Heart left ventricle (tissue), 13 donors: Measurements from ENCODE around the gene PHC3.

Source experiments
- POLR2A ChIP-seq, 2 donors: fragments of 450-650 bp; IDR thresholded peaks; one replicate each; pipeline ENCODE4 v1.6.1; 2017; ENCODE audit warnings: antibody characterized with exemption in 2 of 2, mild to moderate bottlenecking in 2 of 2, moderate library complexity in 2 of 2
- TF ChIP-seq, protein P1 (sequence below), 12 donors: fragments of 200-600 bp; sonication (generic) in 4 of 12; IDR thresholded peaks; one replicate each; pipeline versions ENCODE4 v1.5.0 to v1.8.0; 2018 to 2022; ENCODE audit warnings: antibody characterized with exemption in 12 of 12, mild to moderate bottlenecking in 5 of 12
- donor health status: ischemic (EF 13 %, LVEDD 7.1; RV severe dilation, severe dysfunction).
- donor health status: DM: no; HTN: yes; CAD: no.
- donor health status: DM: no; HTN: no; CAD: no.
- donor health status: ischemic (EF 25% LVEDD 6.9; RV normal size, moderate dysfunction).
- donor health status: ischemic (EF 25% LVEDD 5.7; RV mildly dilated, moderate dysfunction).
- donor health status: ischemic (EF 35%, LVEDD 5.7; RV mildly dilated, moderate dysfunction).
- donor health status: nonischemic (EF 11% LVEDD 7.7; RV severe dilation, severe dysfunction).
- donor health status: DM: yes; HTN: yes; CAD: no.
- donor health status: PGD.
- donor health status: ischemic (EF 29% LVEDD 5.4; RV normal size, mild dysfunction).
- donor health status: nonischemic (EF 23%, LVEDD 6.1; RV moderate dilation, normal function).

DNA sequence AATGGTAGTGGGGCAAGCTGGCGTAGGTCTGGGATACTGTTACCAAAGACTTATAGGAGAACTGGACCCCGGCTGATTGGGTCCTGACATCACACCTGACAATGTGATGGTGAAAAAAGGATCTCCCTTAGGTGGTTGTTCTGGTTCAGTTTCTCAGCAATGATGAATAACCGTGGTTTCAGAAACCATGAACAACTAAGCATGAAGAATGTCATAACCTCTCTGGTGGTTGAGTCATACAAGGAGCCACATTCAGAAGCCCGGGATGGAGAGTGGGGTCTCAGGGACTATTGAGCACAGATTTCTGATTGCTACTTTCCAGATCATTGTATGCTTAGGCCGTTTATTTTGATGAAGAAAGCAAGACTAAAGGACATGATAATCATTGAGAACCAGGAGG is 126.3 kb downstream of the PHC3 start:
- TF ChIP-seq, protein P1, sequence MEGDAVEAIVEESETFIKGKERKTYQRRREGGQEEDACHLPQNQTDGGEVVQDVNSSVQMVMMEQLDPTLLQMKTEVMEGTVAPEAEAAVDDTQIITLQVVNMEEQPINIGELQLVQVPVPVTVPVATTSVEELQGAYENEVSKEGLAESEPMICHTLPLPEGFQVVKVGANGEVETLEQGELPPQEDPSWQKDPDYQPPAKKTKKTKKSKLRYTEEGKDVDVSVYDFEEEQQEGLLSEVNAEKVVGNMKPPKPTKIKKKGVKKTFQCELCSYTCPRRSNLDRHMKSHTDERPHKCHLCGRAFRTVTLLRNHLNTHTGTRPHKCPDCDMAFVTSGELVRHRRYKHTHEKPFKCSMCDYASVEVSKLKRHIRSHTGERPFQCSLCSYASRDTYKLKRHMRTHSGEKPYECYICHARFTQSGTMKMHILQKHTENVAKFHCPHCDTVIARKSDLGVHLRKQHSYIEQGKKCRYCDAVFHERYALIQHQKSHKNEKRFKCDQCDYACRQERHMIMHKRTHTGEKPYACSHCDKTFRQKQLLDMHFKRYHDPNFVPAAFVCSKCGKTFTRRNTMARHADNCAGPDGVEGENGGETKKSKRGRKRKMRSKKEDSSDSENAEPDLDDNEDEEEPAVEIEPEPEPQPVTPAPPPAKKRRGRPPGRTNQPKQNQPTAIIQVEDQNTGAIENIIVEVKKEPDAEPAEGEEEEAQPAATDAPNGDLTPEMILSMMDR (IDR thresholded peaks at IDR 0.05): no peak
- TF ChIP-seq POLR2A (IDR thresholded peaks at IDR 0.05): no peak
